ENCODE measurements around the gene PSD4.

The PSD4 gene

DNA sequence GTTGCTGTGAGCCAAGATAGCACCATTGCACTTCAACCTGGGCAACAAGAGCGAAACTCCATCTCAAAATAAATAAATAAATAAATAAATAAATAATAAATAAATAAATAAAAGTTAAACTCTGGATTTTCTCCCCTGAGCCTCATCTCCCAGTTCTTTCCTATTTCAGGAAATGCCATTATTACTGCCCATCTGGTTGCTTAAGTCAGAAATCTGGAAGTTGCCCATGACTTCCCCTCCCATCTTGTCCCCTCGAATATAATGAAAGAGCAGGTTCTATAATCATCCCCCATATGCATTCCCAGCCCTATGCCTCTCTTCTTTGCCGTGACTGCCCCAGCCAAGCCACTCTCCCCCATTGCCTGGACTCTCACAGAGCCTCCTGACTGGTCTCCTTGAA, 4.2 kb upstream of the PSD4 start:
- DNase-seq = no peak

DNA sequence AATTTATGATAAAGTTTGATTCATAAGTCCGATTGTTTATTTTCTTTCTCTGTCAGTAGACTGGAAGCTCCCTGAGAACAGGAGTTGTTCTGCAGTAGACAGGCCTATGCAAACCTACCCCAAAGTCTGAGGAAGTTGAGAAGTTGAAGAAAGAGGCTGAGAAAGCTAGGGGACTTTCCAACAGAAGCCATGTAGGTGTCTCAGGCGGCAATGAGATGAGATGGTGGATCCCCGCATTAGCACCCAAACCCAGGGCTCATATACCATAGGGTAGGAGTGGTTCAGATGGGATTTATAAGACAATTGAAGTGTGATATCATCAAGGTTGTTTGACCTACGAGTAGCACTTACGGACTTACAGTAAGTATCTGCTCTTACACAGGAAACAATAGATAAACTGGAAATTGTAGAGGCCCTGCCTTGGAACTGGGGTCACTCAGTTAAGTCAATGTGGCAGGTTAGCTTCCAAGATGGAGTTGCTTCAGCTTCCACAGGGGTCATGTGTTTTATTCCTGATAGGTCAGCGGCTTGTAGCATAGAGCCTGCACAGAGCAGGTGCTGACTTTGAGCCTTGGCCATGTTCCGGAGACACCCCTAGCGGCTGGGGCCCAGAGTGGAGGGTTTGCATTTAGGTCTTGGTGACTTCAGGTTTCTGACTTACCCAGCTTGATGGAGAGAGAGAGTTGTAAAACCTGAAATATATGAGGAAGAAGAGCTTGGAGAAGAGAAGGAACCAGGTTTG, 2.3 kb upstream of the PSD4 start:
- no peak for DNase-seq

DNA sequence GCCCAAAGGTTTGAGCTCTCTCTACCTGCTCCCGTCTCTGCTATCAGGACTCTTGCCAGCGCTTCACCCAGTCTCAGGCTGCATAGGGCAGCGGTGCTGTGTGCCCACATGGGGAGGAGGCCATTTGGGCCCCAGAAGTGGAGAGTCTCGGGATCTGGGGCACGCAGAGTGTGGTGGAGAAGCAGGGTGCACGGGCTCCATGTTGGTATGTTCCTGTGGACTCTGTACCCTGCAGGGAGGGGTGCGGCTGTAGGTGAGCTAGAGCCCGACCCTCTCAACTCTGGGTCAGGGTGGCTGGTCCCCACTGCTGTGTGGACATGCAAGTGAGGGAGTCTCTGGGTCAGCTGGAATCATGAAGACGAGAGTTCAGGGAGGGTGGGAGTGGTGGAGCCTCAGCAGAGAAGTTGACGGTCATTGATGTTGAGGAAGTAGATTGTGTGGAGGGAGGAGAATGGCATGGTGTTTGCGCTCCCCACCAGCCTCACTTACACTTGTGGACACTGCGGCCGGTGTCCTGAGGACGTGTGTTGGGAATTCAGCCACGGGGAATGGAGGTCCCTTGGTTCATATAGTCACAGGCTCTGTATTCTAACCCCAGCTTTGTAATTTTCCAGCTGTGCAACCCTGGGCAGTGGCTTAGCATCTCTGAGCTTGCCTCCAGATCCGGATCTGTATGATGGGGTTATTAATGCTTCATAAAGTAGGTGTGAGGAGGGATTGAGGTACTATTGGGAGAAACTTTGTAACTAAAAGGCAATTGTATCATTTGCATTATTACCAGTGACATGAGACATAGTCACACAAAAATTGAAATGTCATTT, 840 bp upstream of the PSD4 start:
- DNase-seq = no peak

DNA sequence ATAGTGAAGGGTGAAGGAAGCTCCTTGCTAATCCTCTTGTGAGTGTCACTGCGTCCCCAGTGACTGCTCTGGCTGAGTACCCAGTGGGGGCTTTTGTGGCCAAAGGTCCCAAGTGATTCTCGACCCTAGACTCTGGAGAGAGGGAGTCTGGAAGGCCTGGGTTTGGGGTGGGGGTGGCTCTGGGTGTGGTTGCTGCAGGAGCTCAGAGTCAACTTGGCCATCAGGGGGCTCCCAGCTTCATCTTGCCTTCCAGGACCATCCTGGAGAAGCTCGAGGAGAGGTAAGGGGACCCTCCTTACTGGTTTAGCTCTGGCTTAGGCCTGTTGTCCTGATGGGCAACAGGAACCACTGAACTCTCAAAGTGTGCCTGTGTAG, 592 bp downstream of the PSD4 start:
- no peak for DNase-seq

DNA sequence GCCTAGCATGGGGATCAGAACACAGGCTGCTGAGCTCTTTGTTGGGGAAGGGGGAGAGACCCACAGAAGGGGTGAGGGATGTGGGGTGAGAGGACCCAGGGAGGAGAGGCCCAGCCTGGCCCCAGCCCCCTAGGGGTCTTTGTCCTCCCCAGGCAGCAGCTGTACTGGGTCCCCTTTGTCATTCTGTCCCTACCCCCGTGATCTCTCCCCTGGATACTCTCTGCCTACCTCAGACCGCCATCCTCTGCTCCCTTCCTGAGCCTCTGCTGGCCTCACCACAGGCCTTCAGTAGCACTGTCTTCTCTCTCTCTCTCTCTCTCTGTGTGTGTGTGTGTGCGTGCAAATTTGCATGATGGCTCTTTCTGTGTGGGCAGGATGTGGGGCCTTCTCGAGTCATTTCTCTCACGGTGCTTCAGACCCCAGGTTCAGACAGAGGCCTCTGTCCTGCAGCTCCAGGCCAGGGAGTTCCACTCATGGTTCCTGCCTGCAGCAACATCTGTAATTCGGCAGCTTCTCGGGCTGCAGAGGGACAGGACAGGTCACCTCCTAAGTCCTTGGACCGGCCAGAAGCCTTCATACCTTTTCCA, 1.4 kb downstream of the PSD4 start:
- no peak for DNase-seq

DNA sequence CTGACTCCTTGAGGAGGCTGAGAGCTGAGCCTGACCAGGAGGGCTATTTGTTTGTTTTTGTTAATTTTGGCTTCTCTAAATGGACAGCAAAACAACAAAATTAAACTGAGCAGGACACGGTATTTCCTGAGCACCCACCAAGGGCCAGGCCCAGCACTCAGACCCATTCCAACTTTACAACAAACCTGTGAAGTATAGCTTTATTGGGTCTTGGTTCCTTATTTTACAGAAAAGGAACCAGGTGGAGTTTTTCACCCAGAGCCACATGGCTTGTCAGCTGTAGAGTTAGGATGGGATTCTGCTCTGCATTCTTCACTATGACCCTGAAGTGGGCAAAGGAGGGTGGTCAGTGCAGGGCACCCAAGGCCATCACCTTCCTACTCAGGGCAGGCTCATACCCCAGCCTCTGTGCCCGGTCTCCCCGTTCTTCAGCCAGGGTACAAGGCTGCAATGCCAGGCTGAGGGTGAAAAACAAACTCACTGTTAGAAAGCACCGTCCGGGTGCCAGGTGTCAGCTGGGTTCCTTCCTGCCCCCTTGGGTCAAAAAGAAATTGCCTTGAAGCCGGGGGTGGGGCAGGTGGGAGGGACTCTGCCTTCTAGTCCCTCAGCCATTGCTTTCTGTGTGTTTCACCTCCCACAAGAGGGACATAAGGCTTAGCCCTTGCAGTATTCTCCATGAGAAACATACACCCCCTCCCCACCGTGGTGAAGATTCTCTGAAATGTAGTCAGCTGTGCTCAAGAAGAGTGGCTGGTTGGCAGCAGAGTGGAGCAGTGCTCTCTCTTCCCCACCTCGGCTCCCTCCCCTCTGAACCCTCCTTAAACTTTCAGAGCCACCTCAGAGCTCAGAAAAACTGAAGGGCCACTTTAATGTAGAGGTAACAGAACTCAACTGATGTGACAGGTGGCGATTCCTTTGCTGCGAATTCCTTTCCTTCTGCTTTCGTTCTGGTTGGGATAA, 2.2 kb downstream of the PSD4 start:
- no peak for DNase-seq

DNA sequence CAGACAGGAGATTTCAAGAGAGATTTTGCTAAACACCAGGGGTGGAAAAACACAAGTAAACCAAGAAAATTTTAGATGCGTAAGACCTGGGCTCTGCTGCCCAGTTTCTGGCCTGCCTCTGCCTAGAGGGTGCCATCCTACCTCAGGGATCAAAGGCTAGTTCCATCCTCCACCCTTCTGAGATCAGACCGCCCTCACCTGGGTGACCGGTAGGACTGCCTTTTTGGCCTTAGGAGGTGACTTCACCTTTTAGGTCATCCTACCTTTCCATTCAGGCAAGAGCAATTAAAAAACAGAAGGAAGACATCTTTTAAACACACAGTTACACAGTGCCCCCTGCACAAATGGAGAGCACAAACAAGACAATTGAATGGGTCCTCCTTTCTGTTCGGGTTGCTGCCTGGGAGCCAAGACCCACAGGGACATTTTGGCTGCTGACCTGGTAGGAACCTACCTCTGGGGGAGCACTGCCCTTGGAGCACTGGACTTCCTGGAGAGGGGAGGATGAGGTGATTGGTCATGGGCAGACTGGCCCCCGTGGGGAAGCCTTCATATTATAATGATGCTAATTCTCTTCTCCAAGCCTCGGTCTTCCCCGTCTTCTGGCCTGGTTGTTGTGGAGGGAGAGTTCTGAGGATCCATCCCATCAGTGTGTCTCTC, 3.1 kb downstream of the PSD4 start:
- no peak for DNase-seq

DNA sequence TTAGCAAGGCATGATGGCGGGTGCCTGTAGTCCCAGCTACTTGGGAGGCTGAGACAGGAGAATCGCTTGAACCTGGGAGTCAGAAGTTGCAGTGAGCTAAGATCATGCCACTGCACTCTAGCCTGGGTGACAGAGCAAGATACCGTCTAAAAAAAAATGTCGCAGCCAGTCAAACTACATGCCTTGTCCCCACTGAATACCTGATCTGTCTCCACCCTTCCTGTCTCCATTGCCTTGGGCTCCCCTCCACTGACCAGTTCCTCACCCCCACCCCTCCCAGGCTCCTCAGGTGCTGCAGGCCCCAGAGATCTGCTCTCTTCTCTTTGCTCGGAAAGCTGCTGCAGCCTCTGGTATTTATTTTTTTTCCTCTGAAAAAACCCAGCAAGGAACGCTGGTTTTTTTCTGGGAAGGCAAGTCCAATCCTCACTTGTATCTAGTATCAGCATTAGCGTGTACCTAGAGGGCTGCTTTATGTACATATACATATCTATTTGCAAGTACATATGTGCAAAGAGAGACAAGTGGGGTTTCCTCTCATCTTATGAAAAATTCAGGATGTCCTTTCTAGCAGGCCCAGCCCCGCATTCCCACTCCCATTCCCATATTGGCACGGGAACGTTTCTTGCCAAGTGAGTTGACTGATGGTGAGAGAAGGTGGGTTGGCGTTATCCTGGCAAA, 4.4 kb downstream of the PSD4 start:
- DNase-seq = no peak

DNA sequence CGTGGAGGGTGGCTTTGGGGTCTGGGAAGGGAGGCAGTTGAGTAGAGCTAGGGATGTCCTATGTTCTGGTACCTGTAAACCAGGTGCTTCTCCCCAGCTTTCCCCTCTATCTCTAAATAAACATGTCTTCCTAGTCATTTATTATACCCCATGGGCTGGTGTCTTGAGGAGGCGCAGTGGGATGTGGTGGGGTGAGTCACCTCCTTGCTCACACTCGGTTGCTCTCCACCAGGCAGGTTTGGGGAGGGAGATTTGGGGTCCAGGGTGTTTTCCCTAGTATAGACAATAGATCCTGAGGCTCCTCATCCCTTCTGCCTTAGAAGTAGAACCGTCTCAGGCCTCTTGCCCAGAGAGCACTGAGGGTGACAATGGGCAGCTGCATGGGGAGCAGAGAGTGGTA, 5.1 kb downstream of the PSD4 start:
- no peak for DNase-seq

DNA sequence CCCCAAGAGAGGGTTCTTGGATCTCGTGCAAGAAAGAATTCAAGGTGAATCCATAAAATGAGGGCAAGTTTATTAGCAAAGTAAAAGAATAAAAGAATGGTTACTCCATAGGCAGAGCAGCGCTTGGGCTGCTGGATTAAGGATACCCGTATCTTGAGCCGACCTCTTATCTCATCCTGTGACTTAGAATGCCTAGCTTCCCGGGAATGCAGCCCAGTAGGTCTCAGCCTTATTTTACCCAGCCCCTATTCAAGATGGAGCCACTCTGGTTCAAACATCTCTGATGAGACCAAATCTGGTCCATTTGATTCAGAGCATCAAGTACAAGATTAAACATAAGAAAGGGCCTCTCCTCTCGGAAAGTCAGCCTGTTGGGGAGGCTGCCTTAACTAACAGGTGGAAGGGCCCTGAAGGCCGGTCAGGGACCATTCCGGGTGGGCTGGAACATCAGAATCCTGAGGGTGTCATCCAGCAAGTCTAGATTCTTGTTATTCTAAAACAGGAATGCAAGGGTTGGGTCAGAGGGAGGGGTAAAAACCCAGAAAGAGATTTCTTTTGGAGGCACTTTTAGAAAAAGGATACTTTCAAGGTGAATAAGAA, 5.8 kb downstream of the PSD4 start:
- no peak for DNase-seq

DNA sequence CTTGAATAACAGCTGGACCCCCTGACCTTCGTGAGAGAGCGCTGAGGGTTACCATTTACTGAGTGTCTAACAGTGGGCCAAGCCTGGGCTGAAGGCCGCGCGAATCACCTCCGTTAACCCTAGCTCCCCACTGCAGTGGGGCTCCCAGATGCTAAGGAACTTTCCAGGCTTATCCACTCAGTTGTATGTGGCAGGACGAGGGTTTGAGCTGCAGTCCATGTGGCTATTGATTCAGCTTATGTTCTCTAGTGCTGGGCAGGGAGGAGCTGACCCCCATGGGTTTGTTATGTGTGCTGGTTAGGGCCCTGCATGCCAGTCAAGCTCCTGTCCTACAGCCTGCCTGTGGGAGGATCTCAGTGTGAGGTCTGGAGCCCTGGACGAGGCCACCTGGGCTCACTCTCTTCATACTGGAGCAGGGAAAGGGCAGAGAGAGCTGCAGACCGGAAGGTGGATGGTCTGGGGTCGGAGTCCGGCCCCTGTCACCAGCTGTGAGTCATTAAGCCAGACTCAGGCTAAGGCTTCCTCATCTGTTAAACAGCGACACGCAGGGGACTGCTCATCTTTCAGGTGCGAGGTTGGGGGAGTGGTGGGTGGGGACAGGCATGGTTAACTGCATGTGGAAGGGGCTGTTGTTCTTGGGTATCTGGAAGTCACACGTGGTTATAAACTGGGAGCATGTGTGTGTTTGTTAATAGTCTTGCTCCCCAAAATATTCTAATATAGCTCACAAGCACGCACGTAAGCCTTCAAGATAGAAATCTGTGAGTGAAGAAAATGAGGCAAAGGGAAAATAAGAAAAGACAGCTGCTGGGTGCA, 6.6 kb downstream of the PSD4 start:
- DNase-seq = no peak

DNA sequence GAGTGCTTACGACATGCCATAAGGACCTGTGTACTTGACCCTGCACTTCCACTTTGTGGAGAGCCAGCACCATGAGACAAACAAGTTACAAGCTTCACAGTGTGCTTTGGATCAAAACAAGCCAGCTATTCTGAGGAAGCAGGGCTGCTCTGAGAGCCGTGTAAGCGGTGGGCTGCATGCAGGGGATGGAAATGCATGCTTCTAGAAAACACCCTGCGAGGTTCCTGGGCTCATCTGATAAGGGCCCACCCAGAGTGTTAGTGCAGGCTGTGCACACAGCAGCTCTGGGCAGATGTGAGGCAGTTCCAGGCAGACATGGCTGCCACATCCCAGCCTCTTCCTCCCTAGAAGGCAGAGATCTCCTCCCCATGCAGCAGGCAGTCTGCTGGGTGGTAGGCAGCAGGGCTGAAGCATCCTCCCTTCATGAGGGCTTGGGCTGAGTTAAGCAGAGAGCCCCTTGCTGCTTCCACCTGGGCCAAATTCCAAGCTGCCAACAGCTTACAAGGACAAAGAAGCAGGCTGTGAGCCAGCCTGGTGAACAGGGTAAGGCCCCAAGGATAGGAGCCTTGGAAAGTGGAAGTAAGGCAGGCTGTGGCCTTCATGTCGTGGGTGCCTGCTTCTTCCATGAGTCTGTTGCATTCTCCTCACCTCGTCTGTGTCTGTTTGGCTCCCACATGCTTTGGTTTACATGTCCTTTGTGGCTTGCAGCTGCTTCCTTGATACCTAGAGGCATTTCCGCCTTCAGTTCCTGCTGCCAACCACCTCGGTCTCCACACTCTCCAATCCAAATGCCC, 7.7 kb downstream of the PSD4 start:
- DNase-seq = no peak

DNA sequence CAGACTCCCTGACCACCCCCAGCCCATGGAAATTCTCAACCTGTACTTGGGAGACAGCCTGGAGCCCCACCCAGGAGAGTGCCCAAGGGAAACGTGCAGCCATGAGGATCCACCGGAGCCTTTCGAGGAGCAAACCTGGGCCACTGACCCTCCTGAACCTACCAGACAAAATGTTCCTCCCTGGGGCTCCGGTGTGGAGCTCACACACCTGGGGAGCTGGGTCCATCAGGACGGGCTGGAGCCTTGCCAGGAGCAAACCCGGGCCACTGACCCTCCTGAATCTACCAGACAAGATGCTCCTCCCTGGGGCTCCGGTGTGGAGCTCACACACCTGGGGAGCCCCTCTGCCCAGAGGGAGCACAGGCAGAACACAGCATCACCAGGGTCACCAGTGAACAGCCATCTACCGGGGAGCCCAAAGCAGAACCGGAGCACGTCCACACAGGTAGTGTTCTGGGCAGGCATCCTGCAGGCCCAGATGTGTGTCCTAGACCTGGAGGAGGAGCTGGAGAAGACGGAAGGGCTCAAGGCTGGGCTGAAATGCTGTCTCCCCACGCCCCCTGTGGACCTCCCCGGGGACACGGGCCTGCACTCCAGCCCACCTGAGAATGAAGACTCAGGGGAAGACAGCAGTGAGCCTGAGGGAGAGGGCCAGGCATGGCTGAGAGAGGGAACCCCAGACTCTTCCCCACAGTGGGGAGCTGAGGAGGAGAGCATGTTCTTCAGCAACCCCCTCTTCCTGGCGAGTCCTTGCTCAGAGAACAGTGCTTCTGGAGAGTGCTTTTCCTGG, 8.9 kb downstream of the PSD4 start:
- DNase-seq = no peak

DNA sequence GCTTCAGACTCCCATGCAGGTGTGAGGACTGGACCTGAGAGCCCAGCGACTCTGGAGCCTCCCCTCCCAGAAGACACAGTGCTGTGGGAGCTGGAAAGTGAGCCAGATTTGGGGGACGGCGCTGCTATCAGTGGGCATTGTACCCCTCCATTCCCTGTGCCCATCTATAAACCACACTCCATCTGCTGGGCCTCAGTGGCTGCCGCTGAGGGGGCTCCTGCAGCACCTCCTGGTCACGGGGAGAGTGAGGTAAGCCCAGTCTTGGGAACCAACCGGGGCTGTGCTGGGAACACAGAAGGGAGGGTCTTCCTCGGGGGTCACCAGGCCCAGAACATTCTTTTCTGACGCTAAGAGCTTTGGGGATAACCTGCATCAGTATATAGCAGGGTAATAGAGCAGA, 9.5 kb downstream of the PSD4 start:
- no peak for DNase-seq

DNA sequence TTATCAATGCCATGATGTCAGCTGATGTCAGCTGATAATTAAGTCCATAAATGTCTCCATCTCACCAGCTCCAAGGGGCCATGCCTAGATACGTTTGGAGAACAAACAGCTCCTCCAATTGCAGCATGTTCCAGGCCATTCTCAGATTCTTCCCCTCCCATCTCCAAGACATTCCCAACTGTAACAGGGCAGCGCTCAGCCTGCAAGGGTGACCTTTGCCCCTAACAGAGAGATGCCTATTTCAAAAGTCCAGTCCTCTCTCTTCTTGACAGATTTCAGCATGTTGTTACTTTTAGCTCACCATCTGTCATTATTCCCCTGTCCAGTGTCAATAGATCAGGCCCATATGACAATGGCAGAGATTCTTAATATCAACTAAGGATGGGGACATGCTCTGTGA, 9.9 kb downstream of the PSD4 start:
- DNase-seq = no peak

DNA sequence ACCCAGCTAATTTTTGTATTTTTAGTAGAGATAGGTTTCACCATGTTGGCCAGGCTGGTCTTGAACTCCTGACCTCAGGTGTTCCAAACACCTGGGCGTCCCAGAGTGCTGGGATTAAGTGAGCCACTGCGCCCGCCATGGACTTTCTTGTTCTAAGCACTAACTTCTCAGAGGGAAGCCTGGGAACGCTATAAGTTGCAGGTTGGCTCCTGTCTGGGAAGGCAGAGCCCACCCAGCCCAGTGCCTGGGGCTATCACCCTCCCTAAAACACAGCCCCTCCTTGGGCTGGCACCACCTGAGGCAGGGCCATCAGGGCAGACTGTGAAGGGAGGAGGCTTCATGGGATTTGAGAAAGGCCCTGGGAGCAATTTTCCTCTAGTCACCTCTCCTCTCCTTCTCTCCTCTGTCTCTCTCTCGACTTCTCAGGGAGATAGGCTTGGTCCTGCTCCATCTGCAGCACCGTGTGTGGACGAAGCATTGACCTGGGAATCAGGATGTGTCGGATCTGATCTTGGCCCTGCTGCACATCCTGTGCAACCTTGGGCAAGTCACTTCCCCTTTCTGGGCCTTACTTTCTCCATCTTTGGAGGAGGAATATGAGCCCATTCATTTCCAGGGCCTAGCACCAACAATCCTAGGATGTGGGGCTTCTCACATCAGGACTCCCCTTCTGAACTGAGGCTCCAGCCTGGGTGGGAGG, 10.9 kb downstream of the PSD4 start:
- no peak for DNase-seq

DNA sequence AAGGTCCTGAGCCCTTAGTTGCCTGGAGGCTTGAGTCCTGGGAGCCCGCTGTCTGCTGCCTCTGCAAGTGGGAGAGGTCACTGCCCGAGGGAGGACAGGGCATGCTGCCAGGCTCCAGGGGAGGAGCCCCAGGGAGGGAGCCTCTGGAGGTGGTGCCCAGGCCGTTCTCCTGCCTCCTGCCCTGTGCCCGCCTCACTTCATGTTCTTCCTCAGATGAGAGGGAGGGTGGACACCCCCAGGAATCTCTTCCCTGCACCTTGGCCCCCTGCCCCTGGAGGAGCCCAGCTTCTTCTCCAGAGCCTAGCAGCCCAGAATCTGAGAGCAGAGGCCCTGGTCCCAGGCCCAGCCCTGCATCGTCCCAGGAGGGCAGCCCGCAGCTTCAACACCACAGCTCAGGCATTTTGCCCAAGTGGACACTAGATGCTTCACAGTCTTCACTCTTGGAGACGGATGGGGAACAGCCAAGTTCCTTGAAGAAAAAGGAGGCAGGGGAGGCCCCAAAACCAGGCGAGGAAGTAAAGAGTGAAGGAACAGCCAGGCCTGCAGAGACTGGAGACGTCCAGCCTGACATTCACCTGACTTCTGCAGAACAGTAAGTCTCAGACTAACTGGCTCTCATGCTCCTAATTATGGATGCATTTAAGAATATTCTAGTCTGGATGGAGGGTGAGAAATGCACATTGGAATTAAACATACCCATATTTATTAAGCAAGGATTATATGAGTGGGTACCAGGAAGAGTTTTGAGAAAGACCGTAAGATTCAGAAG, 12.1 kb downstream of the PSD4 start:
- no peak for DNase-seq
